ENCODE results near the gene GNG4.
"Not testable (repeated sequence)": the region's sequence is repeated elsewhere in the genome, so short reads cannot be mapped to it uniquely, and the experiment has no call there.

The GNG4 gene

DNA sequence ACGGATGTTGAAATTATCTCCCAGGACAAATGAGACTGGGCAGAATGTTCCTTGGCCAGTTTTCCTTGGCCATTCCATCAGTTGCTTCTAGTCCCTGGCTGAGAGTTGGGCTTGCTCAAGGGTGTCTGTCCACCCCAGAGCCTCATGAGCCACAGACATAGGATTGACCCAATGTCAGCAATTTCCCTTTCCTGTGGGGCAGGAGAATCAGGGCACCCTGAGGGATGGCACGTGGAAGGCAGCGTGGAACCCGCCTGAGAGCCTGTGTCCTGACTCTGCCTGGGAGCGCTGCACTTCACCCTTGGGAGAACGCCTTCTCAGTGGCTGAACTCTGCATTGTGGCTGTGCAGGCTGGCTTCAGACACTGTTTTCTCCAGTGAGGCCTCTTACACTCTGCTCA lies 74.0 kb downstream of the GNG4 start:
- TF ChIP-seq, protein P1, sequence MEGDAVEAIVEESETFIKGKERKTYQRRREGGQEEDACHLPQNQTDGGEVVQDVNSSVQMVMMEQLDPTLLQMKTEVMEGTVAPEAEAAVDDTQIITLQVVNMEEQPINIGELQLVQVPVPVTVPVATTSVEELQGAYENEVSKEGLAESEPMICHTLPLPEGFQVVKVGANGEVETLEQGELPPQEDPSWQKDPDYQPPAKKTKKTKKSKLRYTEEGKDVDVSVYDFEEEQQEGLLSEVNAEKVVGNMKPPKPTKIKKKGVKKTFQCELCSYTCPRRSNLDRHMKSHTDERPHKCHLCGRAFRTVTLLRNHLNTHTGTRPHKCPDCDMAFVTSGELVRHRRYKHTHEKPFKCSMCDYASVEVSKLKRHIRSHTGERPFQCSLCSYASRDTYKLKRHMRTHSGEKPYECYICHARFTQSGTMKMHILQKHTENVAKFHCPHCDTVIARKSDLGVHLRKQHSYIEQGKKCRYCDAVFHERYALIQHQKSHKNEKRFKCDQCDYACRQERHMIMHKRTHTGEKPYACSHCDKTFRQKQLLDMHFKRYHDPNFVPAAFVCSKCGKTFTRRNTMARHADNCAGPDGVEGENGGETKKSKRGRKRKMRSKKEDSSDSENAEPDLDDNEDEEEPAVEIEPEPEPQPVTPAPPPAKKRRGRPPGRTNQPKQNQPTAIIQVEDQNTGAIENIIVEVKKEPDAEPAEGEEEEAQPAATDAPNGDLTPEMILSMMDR (conservative IDR thresholded peaks at IDR 0.05): no peak
- H3K27ac ChIP-seq: no peak overlapping the region

DNA sequence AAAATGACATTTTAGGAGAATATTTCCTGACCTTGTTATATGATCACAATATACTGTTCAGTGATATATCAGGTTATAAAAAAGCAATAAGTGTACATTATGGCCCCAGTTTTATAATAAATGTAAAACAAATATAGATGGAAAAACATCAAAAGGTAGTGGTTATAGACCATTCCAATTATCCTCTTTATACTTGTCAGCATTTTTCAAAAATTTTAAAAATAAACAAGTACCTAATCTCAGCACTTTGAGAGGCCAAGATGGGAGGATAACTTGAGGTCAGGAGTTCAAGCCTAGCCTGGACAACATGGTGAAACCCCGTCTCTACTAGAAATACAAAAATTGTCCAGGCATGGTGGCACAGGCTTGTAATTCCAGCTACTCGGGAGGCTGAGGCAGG lies 75.7 kb downstream of the GNG4 start:
- TF ChIP-seq, protein P1 (conservative IDR thresholded peaks at IDR 0.05): no peak

DNA sequence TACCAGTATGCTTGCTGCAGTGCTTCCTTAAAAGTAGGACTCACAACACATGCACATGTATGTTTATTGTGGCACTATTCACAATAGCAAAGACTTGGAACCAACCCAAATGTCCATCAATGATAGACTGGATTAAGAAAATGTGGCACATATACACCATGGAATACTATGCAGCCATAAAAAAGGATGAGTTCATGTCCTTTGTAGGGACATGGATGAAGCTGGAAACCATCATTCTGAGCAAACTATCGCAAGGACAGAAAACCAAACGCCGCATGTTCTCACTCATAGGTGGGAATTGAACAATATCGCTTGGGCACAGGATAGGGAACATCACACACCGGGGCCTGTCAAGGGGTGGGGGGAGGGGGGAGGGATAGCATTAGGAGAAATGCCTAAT lies 76.6 kb downstream of the GNG4 start:
- not testable (repeated sequence) for H3K27ac ChIP-seq

More for the DNA sequence above, 75.7 kb downstream of the GNG4 start:
- H3K27ac ChIP-seq: no peak overlapping the region

DNA sequence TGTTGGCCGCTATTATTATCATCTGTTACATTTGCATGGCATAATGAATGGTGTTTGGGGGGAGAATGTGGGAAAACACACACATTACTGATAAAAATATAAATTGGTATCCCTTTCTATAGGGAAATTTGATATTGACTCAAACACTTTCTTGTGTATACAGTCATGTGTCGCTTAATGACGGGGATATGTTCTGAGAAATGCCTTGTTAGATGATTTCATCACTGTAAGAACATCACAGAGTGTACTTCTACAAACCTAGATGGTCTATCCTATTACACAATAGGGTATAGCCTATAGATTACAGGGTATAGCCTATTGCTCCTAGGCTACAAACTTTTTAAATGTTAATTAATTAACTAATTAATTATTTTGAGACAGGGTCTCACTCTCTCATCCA lies 78.1 kb downstream of the GNG4 start:
- no peak overlapping the region for H3K27ac ChIP-seq
- TF ChIP-seq, protein P1 (conservative IDR thresholded peaks at IDR 0.05): no peak

DNA sequence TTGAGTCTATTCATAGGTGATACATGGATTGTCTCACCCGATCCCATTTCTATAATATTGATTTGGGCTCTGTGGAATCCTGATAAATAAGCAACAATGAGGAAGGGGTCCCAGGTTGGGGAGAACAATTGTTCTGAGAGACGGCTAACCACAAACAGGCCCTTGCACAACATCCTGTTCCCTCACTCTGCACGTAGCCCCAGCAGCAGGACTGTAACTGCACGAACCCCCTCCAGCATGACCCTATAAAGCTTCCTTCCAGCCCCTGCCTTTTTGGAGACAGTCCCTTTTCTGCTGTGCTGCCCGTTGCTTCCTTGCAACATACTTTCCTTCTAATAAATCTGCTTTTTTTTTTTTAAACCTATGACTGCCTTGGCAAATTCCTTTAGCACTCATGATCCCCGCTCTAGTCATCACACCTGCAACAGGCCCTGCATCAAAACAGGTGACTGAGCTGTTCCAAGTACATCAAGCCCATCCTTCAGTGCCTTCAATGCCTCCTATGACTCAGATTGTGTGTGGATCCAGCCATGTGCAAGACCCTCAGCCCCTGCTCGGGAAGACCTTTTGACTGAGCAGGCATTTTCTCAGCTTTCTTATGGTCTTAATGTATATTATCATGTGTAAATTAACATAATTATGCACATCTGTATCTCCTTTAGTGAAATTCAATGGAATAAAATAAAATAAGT lies 81.6 kb downstream of the GNG4 start:
- no peak overlapping the region for H3K27ac ChIP-seq
- TF ChIP-seq, protein P1 (conservative IDR thresholded peaks at IDR 0.05): no peak

DNA sequence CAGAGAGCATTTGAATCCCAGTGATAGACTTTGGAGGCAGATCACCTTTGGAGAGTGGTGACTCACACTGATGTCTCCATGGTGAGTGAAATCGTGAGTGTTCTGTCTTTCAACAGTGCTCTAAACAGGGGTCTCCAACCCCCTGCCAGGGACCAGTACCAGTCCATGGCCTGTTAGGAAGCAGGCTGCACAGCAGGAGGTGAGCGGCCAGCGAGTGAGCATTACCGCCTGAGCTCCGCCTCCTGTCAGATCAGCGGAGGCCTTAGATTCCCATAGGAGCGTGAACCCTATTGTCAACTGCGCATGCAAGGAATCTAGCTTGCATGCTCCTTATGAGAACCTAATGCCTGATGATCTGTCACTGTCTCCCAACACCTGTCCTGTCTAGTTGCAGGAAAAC lies 83.5 kb downstream of the GNG4 start:
- TF ChIP-seq, protein P1 (conservative IDR thresholded peaks at IDR 0.05): no peak
- no peak overlapping the region for H3K27ac ChIP-seq

DNA sequence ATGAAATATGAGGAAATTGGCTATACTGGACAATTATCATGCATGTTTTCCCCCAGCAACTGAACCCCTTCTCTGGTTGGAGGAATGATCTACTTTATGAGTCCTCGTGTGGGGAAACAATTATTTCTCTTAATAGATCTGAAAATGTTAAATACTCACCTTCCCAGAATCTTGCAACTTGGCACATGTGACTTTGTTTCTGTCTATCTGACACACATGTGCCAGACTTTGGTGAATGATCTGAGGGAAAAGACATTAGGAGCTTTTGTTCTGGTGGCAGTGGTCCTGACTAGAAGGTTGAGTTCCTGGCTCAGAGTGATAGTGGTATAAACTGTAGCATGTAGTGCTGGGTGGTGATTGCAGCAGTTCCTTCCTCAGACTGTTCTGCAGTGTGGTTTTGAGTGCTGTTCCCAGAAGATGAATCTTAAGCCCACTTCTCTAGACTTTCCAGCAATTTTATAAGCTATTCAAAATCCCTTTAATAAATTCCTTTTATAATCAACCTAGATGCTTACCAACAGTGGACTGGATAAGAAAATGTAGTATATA lies 86.0 kb downstream of the GNG4 start:
- H3K27ac ChIP-seq: no peak overlapping the region
- TF ChIP-seq, protein P1 (conservative IDR thresholded peaks at IDR 0.05): no peak

DNA sequence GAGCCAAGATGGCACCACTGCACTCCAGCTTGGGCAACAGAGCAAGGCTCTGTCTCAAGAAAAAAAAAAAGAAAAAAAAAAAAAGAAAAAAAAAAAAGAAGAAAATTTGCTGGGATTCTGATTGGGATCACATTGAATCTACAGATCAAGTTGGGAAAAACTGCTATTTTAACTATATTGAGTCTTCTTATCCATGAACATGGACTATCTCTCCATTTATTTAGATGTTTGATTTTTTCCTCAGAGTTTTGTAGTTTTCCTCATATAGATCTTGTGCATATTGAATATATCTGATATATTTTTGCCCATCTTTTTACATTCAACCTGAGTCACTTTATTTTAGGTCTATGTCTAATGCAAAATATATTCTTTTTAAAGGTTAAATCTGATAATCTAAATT lies 87.0 kb downstream of the GNG4 start:
- TF ChIP-seq, protein P1 (conservative IDR thresholded peaks at IDR 0.05): no peak

More for the DNA sequence above, 87.0 kb downstream of the GNG4 start:
- no peak overlapping the region for H3K27ac ChIP-seq

Measured in VCaP (cell line).